Prostate gland (tissue), 2 donors: ENCODE measurements around the gene TOB1.

Experiments used
- POLR2A ChIP-seq: fragments of 450-650 bp; IDR thresholded peaks from one replicate; pipeline ENCODE4 v1.6.1; 2016; ENCODE audit warnings: antibody characterized with exemption, mild to moderate bottlenecking
- POLR2AphosphoS5 ChIP-seq: sonication (generic); formaldehyde crosslinking; IDR thresholded peaks from one replicate; pipeline ENCODE4 v1.6.1; 2017; ENCODE audit warnings: antibody characterized with exemption
- TF ChIP-seq, protein P1 (sequence below), 4 experiments: fragments of 200-600 bp in 2 of 4; fragments of 450-650 bp in 2 of 4; sonication (generic) in 2 of 4; IDR thresholded peaks; 1 replicate in 3 of 4; 2 replicates in 1 of 4; pipeline ENCODE4 v1.5.1; 2016 to 2019; ENCODE audit warnings: antibody characterized with exemption in 4 of 4, mild to moderate bottlenecking in 2 of 4, moderate library complexity in 2 of 4

DNA sequence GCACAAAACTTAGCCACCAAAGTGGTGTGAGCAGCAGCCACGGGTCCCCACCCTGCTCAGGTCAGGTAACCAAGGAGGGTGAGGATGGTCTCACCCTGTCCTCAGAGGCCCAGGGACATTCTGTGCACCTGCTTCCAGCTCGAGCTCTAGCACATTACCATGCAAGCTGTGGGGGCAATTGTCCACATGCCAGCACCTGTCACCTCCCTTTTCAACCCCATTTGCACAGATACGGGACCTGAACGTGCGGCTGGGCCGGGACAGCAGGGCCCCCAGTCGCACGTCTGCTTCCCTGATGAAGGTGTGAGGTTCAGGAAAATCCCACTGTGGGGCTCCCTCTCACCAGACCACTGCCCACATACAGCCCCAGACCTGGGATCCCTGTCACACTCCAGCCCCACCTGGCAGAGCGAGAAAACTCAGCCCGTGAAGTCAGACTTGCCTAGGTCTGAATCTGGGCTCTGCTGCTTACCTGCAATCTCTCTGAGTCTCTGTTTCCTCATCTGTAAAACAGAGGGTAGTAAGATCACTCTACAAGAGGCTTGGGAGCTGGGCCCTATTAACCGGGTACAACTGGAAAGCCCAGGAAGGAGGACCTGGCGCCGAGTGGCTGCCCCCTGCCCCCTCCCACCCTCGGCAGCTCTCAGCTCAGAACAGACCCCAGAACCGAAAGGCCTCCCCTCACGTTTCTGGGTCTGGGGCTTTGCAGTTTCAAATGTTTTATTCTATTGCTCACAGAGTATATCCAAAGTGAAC lies 22.8 kb downstream of the TOB1 start:
- TF ChIP-seq, protein P1, sequence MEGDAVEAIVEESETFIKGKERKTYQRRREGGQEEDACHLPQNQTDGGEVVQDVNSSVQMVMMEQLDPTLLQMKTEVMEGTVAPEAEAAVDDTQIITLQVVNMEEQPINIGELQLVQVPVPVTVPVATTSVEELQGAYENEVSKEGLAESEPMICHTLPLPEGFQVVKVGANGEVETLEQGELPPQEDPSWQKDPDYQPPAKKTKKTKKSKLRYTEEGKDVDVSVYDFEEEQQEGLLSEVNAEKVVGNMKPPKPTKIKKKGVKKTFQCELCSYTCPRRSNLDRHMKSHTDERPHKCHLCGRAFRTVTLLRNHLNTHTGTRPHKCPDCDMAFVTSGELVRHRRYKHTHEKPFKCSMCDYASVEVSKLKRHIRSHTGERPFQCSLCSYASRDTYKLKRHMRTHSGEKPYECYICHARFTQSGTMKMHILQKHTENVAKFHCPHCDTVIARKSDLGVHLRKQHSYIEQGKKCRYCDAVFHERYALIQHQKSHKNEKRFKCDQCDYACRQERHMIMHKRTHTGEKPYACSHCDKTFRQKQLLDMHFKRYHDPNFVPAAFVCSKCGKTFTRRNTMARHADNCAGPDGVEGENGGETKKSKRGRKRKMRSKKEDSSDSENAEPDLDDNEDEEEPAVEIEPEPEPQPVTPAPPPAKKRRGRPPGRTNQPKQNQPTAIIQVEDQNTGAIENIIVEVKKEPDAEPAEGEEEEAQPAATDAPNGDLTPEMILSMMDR (IDR thresholded peaks at IDR 0.05) = no peak
- no peak for TF ChIP-seq POLR2A
- TF ChIP-seq POLR2AphosphoS5 = no peak
